Osteoblast (primary cell): ENCODE measurements around the gene AKAP8. TPM values are rescaled to one million over a fixed set of nuclear protein-coding genes. Genes with fewer than 3 reads are reported as not detected.
"Not testable (repeated sequence)": the region's sequence is repeated elsewhere in the genome, so short reads cannot be mapped to it uniquely, and the experiment has no call there.

Experiments used
- DNase-seq: peaks from one replicate; pipeline ENCODE4 v3.0.0; 2011; ENCODE audit warnings: low spot score, mixed read lengths; ENCODE audit not compliant: insufficient read length; ENCODE audit errors: missing footprints
- H2AFZ ChIP-seq: 2 replicates; pipeline ENCODE4 v1.6.0; 2011; ENCODE audit warnings: mild to moderate bottlenecking, low read length
- H3K27ac ChIP-seq: 2 replicates; pipeline ENCODE4 v1.5.1; 2011; ENCODE audit warnings: mild to moderate bottlenecking, low read depth, low read length, moderate library complexity
- H3K27me3 ChIP-seq: 2 replicates; pipeline ENCODE4 v1.6.0; 2012; ENCODE audit warnings: mild to moderate bottlenecking, control low read depth, inconsistent platforms, low read length, moderate library complexity; ENCODE audit not compliant: insufficient read depth
- H3K36me3 ChIP-seq: 2 replicates; pipeline ENCODE4 v1.5.1; 2011; ENCODE audit warnings: mild to moderate bottlenecking, low read length, control low read depth, moderate library complexity; ENCODE audit not compliant: insufficient read depth
- H3K4me1 ChIP-seq: 2 replicates; pipeline ENCODE4 v1.5.1; 2011; ENCODE audit warnings: mild to moderate bottlenecking, low read length, control low read depth, moderate library complexity; ENCODE audit not compliant: insufficient read depth
- H3K4me2 ChIP-seq: 2 replicates; pipeline ENCODE4 v1.6.0; 2011; ENCODE audit warnings: mild to moderate bottlenecking, low read length; ENCODE audit not compliant: insufficient read depth
- H3K4me3 ChIP-seq: fragments of 200-600 bp; sonication (generic); 3 replicates; pipeline ENCODE4 v1.5.1; 2012; ENCODE audit warnings: mild to moderate bottlenecking, low read length, inconsistent platforms; ENCODE audit not compliant: insufficient read depth
- H3K79me2 ChIP-seq: 2 replicates; pipeline ENCODE4 v1.6.0; 2012; ENCODE audit warnings: mild to moderate bottlenecking, low read length, control low read depth, inconsistent platforms; ENCODE audit not compliant: insufficient read depth
- H3K9me3 ChIP-seq: 2 replicates; pipeline ENCODE4 v1.5.1; 2011; ENCODE audit warnings: low read depth, low read length, control low read depth
- H4K20me1 ChIP-seq: 2 replicates; pipeline ENCODE4 v1.6.0; 2012; ENCODE audit warnings: mild to moderate bottlenecking, low read length, control low read depth; ENCODE audit not compliant: insufficient read depth
- CTCF ChIP-seq: IDR thresholded peaks from 2 replicates; pipeline ENCODE4 v1.5.1; 2011; ENCODE audit warnings: mild to moderate bottlenecking, low read depth, low read length, moderate library complexity; ENCODE audit errors: extremely low read depth
- total RNA-seq: library from RNA; depleted of rRNA; stranded (reverse); fragments of >200 nt; gene quantifications from 2 replicates; pipeline ENCODE4 v1.2.3, GENCODE V29; 2012

The AKAP8 gene
- total RNA-seq, 1 donor: 18.1 TPM

GRCh38 chr19:15412832-15413231, 33.2 kb upstream of the AKAP8 start:
- H3K9me3 ChIP-seq: no peaks in the 10 kb centered on the region
- no peak overlapping the region for H3K27ac ChIP-seq
- TF ChIP-seq CTCF: no peak
- H3K79me2 ChIP-seq: peaks cover 99% of the 10 kb centered on the region
- no peaks in the 10 kb centered on the region for H3K27me3 ChIP-seq
- H4K20me1 ChIP-seq: peaks cover 79% of the 10 kb centered on the region
- DNase-seq: peak; percentile 55
- H3K4me1 ChIP-seq: peaks cover 17% of the 10 kb centered on the region
- no peak overlapping the region for H2AFZ ChIP-seq
- no peak overlapping the region for H3K4me2 ChIP-seq
- peaks cover 16% of the 10 kb centered on the region for H3K36me3 ChIP-seq
- H3K4me3 ChIP-seq: no peak overlapping the region

- not testable (repeated sequence) for H3K27me3 ChIP-seq, H3K4me2 ChIP-seq, H3K27ac ChIP-seq, H2AFZ ChIP-seq, DNase-seq, H3K4me1 ChIP-seq, H3K9me3 ChIP-seq, H3K4me3 ChIP-seq
- Histone ChIP-seq H3K36me3 (peaks cover 14% of the 10 kb centered on the region), H3K79me2 (peaks cover 99% of the 10 kb centered on the region), H4K20me1 (peaks cover 78% of the 10 kb centered on the region)
Measured at GRCh38 chr19:15411351-15411750, 31.8 kb upstream of the AKAP8 start.

GRCh38 chr19:15404780-15405211, 25.2 kb upstream of the AKAP8 start:
- Histone ChIP-seq H3K79me2 (peaks cover 98% of the 10 kb centered on the region), H3K36me3 (peaks cover 24% of the 10 kb centered on the region), H3K27me3 (no peaks in the 10 kb centered on the region), H3K9me3 (no peaks in the 10 kb centered on the region), H3K4me3 (no peak overlapping the region), H3K27ac (no peak overlapping the region), H2AFZ (no peak overlapping the region), H4K20me1 (peaks cover 84% of the 10 kb centered on the region), H3K4me2 (no peak overlapping the region), H3K4me1 (no peaks in the 10 kb centered on the region)
- no peak for TF ChIP-seq CTCF
- DNase-seq: peak; percentile 68

GRCh38 chr19:15404097-15404779, 24.7 kb upstream of the AKAP8 start:
- peaks cover 97% of the 10 kb centered on the region for H3K79me2 ChIP-seq
- peaks cover 24% of the 10 kb centered on the region for H3K36me3 ChIP-seq
- no peaks in the 10 kb centered on the region for H3K9me3 ChIP-seq
- TF ChIP-seq CTCF: no peak
- no peak overlapping the region for H3K4me3 ChIP-seq
- H4K20me1 ChIP-seq: peaks cover 79% of the 10 kb centered on the region
- H3K4me1 ChIP-seq: no peaks in the 10 kb centered on the region
- H2AFZ ChIP-seq: no peak overlapping the region
- no peak overlapping the region for H3K4me2 ChIP-seq
- H3K27me3 ChIP-seq: no peaks in the 10 kb centered on the region
- peak; percentile 69 for DNase-seq
- H3K27ac ChIP-seq: no peak overlapping the region
